CD8-positive, alpha-beta memory T cell (primary cell): Measurements from ENCODE around the gene SPATA6L. TPM values are rescaled to one million over a fixed set of nuclear protein-coding genes. Genes with fewer than 3 reads are reported as not detected.

ENCODE experiments used
- CTCF ChIA-PET: fragments of 350-600 bp; sonication (Branson Sonifier 250); formaldehyde crosslinking; loops from one replicate; lab custom pipeline; 2021; ENCODE audit warnings: antibody characterized with exemption; lab: Charles Lee
- POLR2A ChIA-PET: fragments of 350-600 bp; sonication (Branson Sonifier 250); formaldehyde crosslinking; loops from one replicate; lab custom pipeline; 2021; ENCODE audit warnings: antibody characterized with exemption; lab: Charles Lee
- DNase-seq, 5 donors: peaks; one replicate each; pipeline versions ENCODE4 v3.0.0 to v3.0.0-alpha.2; 2020 to 2022; ENCODE audit warnings: mixed read lengths in 1 of 5
- H3K27ac ChIP-seq: one replicate; pipeline ENCODE4 v1.7.0; 2013; ENCODE audit warnings: low read depth, mild to moderate bottlenecking, low read length, moderate library complexity
- H3K27me3 ChIP-seq: 2 replicates; pipeline ENCODE4 v1.7.0; 2013; ENCODE audit warnings: low read length, mild to moderate bottlenecking; ENCODE audit not compliant: insufficient read depth, poor library complexity, severe bottlenecking
- H3K36me3 ChIP-seq: 2 replicates; pipeline ENCODE4 v1.7.0; 2013; ENCODE audit warnings: mild to moderate bottlenecking, low read length, moderate library complexity; ENCODE audit not compliant: insufficient read depth
- H3K4me1 ChIP-seq: 2 replicates; pipeline ENCODE4 v1.7.0; 2013; ENCODE audit warnings: mild to moderate bottlenecking, low read length, moderate library complexity; ENCODE audit not compliant: insufficient read depth
- H3K4me3 ChIP-seq: 2 replicates; pipeline ENCODE4 v1.7.0; 2013; ENCODE audit warnings: mild to moderate bottlenecking, low read length
- H3K9me3 ChIP-seq: 2 replicates; pipeline ENCODE4 v1.7.0; 2013; ENCODE audit warnings: mild to moderate bottlenecking, low read length
- H3K27ac Mint-ChIP-seq, 8 donors: one replicate each; pipeline ENCODE4 v1.8.0; 2020 to 2021; ENCODE audit warnings: mixed read lengths in 8 of 8, mild to moderate bottlenecking in 6 of 8, inconsistent platforms in 3 of 8, moderate library complexity in 3 of 8
- H3K27me3 Mint-ChIP-seq, 2 donors: one replicate each; pipeline ENCODE4 v1.8.0; 2020 to 2021; ENCODE audit warnings: mixed read lengths in 2 of 2, mild to moderate bottlenecking in 1 of 2, moderate library complexity in 1 of 2
- H3K36me3 Mint-ChIP-seq, 3 donors: one replicate each; pipeline ENCODE4 v1.8.0; 2020 to 2021; ENCODE audit warnings: mixed read lengths in 3 of 3, inconsistent platforms in 1 of 3, mild to moderate bottlenecking in 1 of 3
- H3K4me1 Mint-ChIP-seq, 3 donors: one replicate each; pipeline ENCODE4 v1.8.0; 2020 to 2021; ENCODE audit warnings: mixed read lengths in 3 of 3, inconsistent platforms in 1 of 3, mild to moderate bottlenecking in 1 of 3
- H3K4me3 Mint-ChIP-seq, 7 donors: one replicate each; pipeline ENCODE4 v1.8.0; 2020 to 2021; ENCODE audit warnings: mixed read lengths in 7 of 7, mild to moderate bottlenecking in 6 of 7, moderate library complexity in 4 of 7, inconsistent platforms in 2 of 7
- H3K9me3 Mint-ChIP-seq, 5 donors: one replicate each; pipeline ENCODE4 v1.8.0; 2020 to 2022; ENCODE audit warnings: mixed read lengths in 5 of 5, mild to moderate bottlenecking in 3 of 5, moderate library complexity in 2 of 5, inconsistent platforms in 1 of 5
- polyA plus RNA-seq: library from polyadenylated mRNA; unstranded; fragments of 300-500 nt; fragmentation: Illumina TruSeq; gene quantifications from one replicate; pipeline ENCODE4 v1.2.3, GENCODE V29; 2021
- total RNA-seq, 2 experiments: library from RNA; stranded (reverse); gene quantifications; one replicate each; pipeline ENCODE4 v1.2.3, GENCODE V29; 2021

The SPATA6L gene
- total and polyA plus RNA-seq, 3 experiments from 2014 or later: 0.14 to 0.96 (median 0.51) TPM

GRCh38 chr9:4701526-4701925 is 35.2 kb upstream of the SPATA6L start:
- ChIA-PET CTCF (interaction anchor here (1.0 to 1.7 kb wide), 3 partner anchors 22 to 61 kb away, joined by 3 to 4 read pairs (median 3); partner anchors contain the start of gene CDC37L1), POLR2A (no interaction called here)
- H3K27me3 Mint-ChIP-seq: no peaks in the 10 kb centered on the region
- Histone ChIP-seq H3K27me3 (no peaks in the 10 kb centered on the region), H3K36me3 (peaks cover 34% of the 10 kb centered on the region), H3K9me3 (no peaks in the 10 kb centered on the region), H3K4me1 (no peaks in the 10 kb centered on the region), H3K4me3 (no peak overlapping the region), H3K27ac (no peak overlapping the region)
- H3K27ac Mint-ChIP-seq: peak overlapping the region in 4 of 8 donors; percentile 5 to 37 (median 16)
- no peaks in the 10 kb centered on the region for H3K9me3 Mint-ChIP-seq
- peaks cover 8 to 26% (median 11%) of the 10 kb centered on the region in 3 donors for H3K4me1 Mint-ChIP-seq
- peaks cover 3 to 80% (median 26%) of the 10 kb centered on the region in 3 donors for H3K36me3 Mint-ChIP-seq
- no peak overlapping the region for H3K4me3 Mint-ChIP-seq
- DNase-seq: no peak

GRCh38 chr9:4700932-4701331 is 34.7 kb upstream of the SPATA6L start:
- H3K36me3 Mint-ChIP-seq: peaks cover 3 to 80% (median 23%) of the 10 kb centered on the region in 3 donors
- peaks cover 10 to 28% (median 14%) of the 10 kb centered on the region in 3 donors for H3K4me1 Mint-ChIP-seq
- Histone ChIP-seq H3K4me3 (no peak overlapping the region), H3K36me3 (peaks cover 34% of the 10 kb centered on the region), H3K4me1 (no peaks in the 10 kb centered on the region), H3K9me3 (no peaks in the 10 kb centered on the region), H3K27me3 (no peaks in the 10 kb centered on the region), H3K27ac (no peak overlapping the region)
- POLR2A ChIA-PET: no interaction called here
- H3K27me3 Mint-ChIP-seq: no peaks in the 10 kb centered on the region
- CTCF ChIA-PET: interaction anchor here (1.7 kb wide), 1 partner anchor 21 kb away, joined by 4 read pairs; the partner anchor contains the start of gene CDC37L1
- no peak overlapping the region for H3K4me3 Mint-ChIP-seq
- peak overlapping the region in 3 of 8 donors; percentile 11 to 51 (median 22) for H3K27ac Mint-ChIP-seq
- H3K9me3 Mint-ChIP-seq: no peaks in the 10 kb centered on the region
- no peak for DNase-seq

GRCh38 chr9:4700091-4700490 is 33.8 kb upstream of the SPATA6L start:
- POLR2A ChIA-PET: no interaction called here
- no peaks in the 10 kb centered on the region for H3K9me3 Mint-ChIP-seq
- H3K27me3 ChIP-seq: no peaks in the 10 kb centered on the region
- peaks cover 3 to 83% (median 25%) of the 10 kb centered on the region in 3 donors for H3K36me3 Mint-ChIP-seq
- H3K36me3 ChIP-seq: peaks cover 34% of the 10 kb centered on the region
- peaks cover 11 to 26% (median 12%) of the 10 kb centered on the region in 3 donors for H3K4me1 Mint-ChIP-seq
- no peak for DNase-seq
- H3K4me1 ChIP-seq: no peaks in the 10 kb centered on the region
- H3K27ac Mint-ChIP-seq: peak overlapping the region in 3 of 8 donors; percentile 23 to 66 (median 50)
- H3K4me3 Mint-ChIP-seq: no peak overlapping the region
- H3K27ac ChIP-seq: no peak overlapping the region
- H3K27me3 Mint-ChIP-seq: no peaks in the 10 kb centered on the region
- no peak overlapping the region for H3K4me3 ChIP-seq
- CTCF ChIA-PET: no interaction called here
- no peaks in the 10 kb centered on the region for H3K9me3 ChIP-seq

GRCh38 chr9:4691795-4692194 is 25.5 kb upstream of the SPATA6L start:
- Histone ChIP-seq H3K4me3 (no peak overlapping the region), H3K27ac (no peak overlapping the region), H3K27me3 (no peaks in the 10 kb centered on the region), H3K4me1 (no peaks in the 10 kb centered on the region), H3K9me3 (no peaks in the 10 kb centered on the region), H3K36me3 (peaks cover 10% of the 10 kb centered on the region)
- H3K4me1 Mint-ChIP-seq: peaks cover 32 to 61% (median 56%) of the 10 kb centered on the region in 3 donors
- no peak for DNase-seq
- ChIA-PET CTCF (no interaction called here), POLR2A (interaction anchor here (0.5 kb wide), 1 partner anchor 44 kb away, joined by 3 read pairs; no protein-coding TSS in a partner anchor)
- H3K4me3 Mint-ChIP-seq: no peak overlapping the region
- no peak overlapping the region for H3K27ac Mint-ChIP-seq
- peaks cover 0 to 71% (median 10%) of the 10 kb centered on the region in 3 donors for H3K36me3 Mint-ChIP-seq
- H3K9me3 Mint-ChIP-seq: no peaks in the 10 kb centered on the region
- no peaks in the 10 kb centered on the region for H3K27me3 Mint-ChIP-seq

GRCh38 chr9:4690144-4690543 is 23.9 kb upstream of the SPATA6L start:
- Histone ChIP-seq H3K9me3 (no peaks in the 10 kb centered on the region), H3K36me3 (peaks cover 10% of the 10 kb centered on the region), H3K4me1 (peaks cover under 1% of the 10 kb centered on the region), H3K27ac (no peak overlapping the region), H3K27me3 (no peaks in the 10 kb centered on the region), H3K4me3 (no peak overlapping the region)
- H3K36me3 Mint-ChIP-seq: peaks cover 0 to 70% (median 11%) of the 10 kb centered on the region in 3 donors
- no peaks in the 10 kb centered on the region for H3K9me3 Mint-ChIP-seq
- POLR2A ChIA-PET: interaction anchor here (0.7 kb wide), 1 partner anchor 340 kb away, joined by 3 read pairs; no protein-coding TSS in a partner anchor
- no peak overlapping the region for H3K4me3 Mint-ChIP-seq
- DNase-seq: no peak
- CTCF ChIA-PET: no interaction called here
- H3K4me1 Mint-ChIP-seq: peaks cover 36 to 69% (median 62%) of the 10 kb centered on the region in 3 donors
- H3K27me3 Mint-ChIP-seq: no peaks in the 10 kb centered on the region
- peak overlapping the region in 4 of 8 donors; percentile 7 to 61 (median 38) for H3K27ac Mint-ChIP-seq

- no peak overlapping the region for H3K4me3 ChIP-seq
- POLR2A ChIA-PET: interaction anchor here (0.7 kb wide), 1 partner anchor 341 kb away, joined by 3 read pairs; no protein-coding TSS in a partner anchor
- peaks cover 10% of the 10 kb centered on the region for H3K36me3 ChIP-seq
- Mint-ChIP-seq H3K4me1 (peaks cover 41 to 69% (median 67%) of the 10 kb centered on the region in 3 donors), H3K4me3 (no peak overlapping the region), H3K27ac (peak overlapping the region in 4 of 8 donors; percentile 48 to 87 (median 70)), H3K36me3 (peaks cover 0 to 70% (median 13%) of the 10 kb centered on the region in 3 donors), H3K9me3 (no peaks in the 10 kb centered on the region), H3K27me3 (no peaks in the 10 kb centered on the region)
- peaks cover 5% of the 10 kb centered on the region for H3K4me1 ChIP-seq
- CTCF ChIA-PET: no interaction called here
- no peaks in the 10 kb centered on the region for H3K9me3 ChIP-seq
- no peak overlapping the region for H3K27ac ChIP-seq
- no peaks in the 10 kb centered on the region for H3K27me3 ChIP-seq
- DNase-seq: no peak
Observed at GRCh38 chr9:4689687-4690104, 23.4 kb upstream of the SPATA6L start.

GRCh38 chr9:4689021-4689420 is 22.7 kb upstream of the SPATA6L start:
- no peak overlapping the region for H3K27ac ChIP-seq
- DNase-seq: no peak
- POLR2A ChIA-PET: no interaction called here
- CTCF ChIA-PET: no interaction called here
- no peaks in the 10 kb centered on the region for H3K9me3 Mint-ChIP-seq
- H3K4me3 Mint-ChIP-seq: no peak overlapping the region
- no peak overlapping the region for H3K4me3 ChIP-seq
- peaks cover 8% of the 10 kb centered on the region for H3K36me3 ChIP-seq
- H3K36me3 Mint-ChIP-seq: peaks cover 0 to 68% (median 15%) of the 10 kb centered on the region in 3 donors
- H3K27ac Mint-ChIP-seq: peak overlapping the region in 2 of 8 donors; percentile 64 to 86
- no peaks in the 10 kb centered on the region for H3K9me3 ChIP-seq
- peaks cover 9% of the 10 kb centered on the region for H3K4me1 ChIP-seq
- H3K27me3 Mint-ChIP-seq: no peaks in the 10 kb centered on the region
- peaks cover 45 to 72% (median 71%) of the 10 kb centered on the region in 3 donors for H3K4me1 Mint-ChIP-seq
- no peaks in the 10 kb centered on the region for H3K27me3 ChIP-seq

GRCh38 chr9:4686584-4686983 is 20.3 kb upstream of the SPATA6L start:
- no peaks in the 10 kb centered on the region for H3K9me3 ChIP-seq
- H3K9me3 Mint-ChIP-seq: no peaks in the 10 kb centered on the region
- no peaks in the 10 kb centered on the region for H3K27me3 Mint-ChIP-seq
- no peak for DNase-seq
- H3K27ac ChIP-seq: no peak overlapping the region
- peaks cover 4% of the 10 kb centered on the region for H3K36me3 ChIP-seq
- H3K27ac Mint-ChIP-seq: no peak overlapping the region
- peaks cover 0 to 60% (median 18%) of the 10 kb centered on the region in 3 donors for H3K36me3 Mint-ChIP-seq
- no peak overlapping the region for H3K4me3 Mint-ChIP-seq
- peaks cover 45 to 67% (median 64%) of the 10 kb centered on the region in 3 donors for H3K4me1 Mint-ChIP-seq
- H3K4me1 ChIP-seq: peaks cover 18% of the 10 kb centered on the region
- POLR2A ChIA-PET: no interaction called here
- H3K27me3 ChIP-seq: no peaks in the 10 kb centered on the region
- CTCF ChIA-PET: no interaction called here
- no peak overlapping the region for H3K4me3 ChIP-seq
